SU-DHL-6 (cell line): ENCODE measurements around the gene CHKA.

Experiments
- H2AFZ ChIP-seq: fragments of 200-600 bp; sonication (generic); 2 replicates; pipeline ENCODE4 v1.6.1; 2014; ENCODE audit warnings: low read depth, mild to moderate bottlenecking, moderate library complexity, mixed read lengths, antibody characterized with exemption, low read length; ENCODE audit not compliant: severe bottlenecking
- H3F3A ChIP-seq: fragments of 200-600 bp; shearing (Covaris generic); 2 replicates; pipeline ENCODE4 v1.6.0; 2016; ENCODE audit warnings: antibody characterized with exemption, mild to moderate bottlenecking; ENCODE audit not compliant: insufficient read depth
- H3K27ac ChIP-seq: fragments of 200-600 bp; sonication (generic); 2 replicates; pipeline ENCODE4 v1.5.1; 2016; ENCODE audit warnings: low read depth, mild to moderate bottlenecking, low read length, moderate library complexity, mixed read lengths
- H3K27me3 ChIP-seq: fragments of 200-600 bp; sonication (generic), shearing (Covaris generic); 2 replicates; pipeline ENCODE4 v1.6.0; 2014; ENCODE audit warnings: mild to moderate bottlenecking, low read length
- H3K36me3 ChIP-seq: fragments of 200-600 bp; sonication (generic); 2 replicates; pipeline ENCODE4 v1.6.1; 2014; ENCODE audit warnings: mild to moderate bottlenecking, low read length, mixed read lengths
- H3K4me2 ChIP-seq: fragments of 300-600, 200-600 bp; shearing (Covaris generic), sonication (generic); 2 replicates; pipeline ENCODE4 v1.6.0; 2014; ENCODE audit warnings: low read length, low read depth, mild to moderate bottlenecking; ENCODE audit not compliant: poor library complexity, severe bottlenecking
- H3K4me3 ChIP-seq: fragments of 200-600 bp; sonication (generic); 2 replicates; pipeline ENCODE4 v1.5.1; 2014; ENCODE audit warnings: antibody characterized with exemption, low read length, mild to moderate bottlenecking, mixed read lengths; ENCODE audit not compliant: insufficient read depth, poor library complexity, severe bottlenecking
- H3K79me2 ChIP-seq: fragments of 200-600 bp; sonication (generic); 2 replicates; pipeline ENCODE4 v1.6.1; 2014; ENCODE audit warnings: mild to moderate bottlenecking, low read length, moderate library complexity; ENCODE audit not compliant: insufficient read depth
- H3K9ac ChIP-seq: fragments of 200-600 bp; sonication (generic); 2 replicates; pipeline ENCODE4 v1.7.0; 2014; ENCODE audit warnings: mild to moderate bottlenecking, low read length
- H3K9me2 ChIP-seq: fragments of 200-600 bp; sonication (generic); replicated peaks from 2 replicates; pipeline ENCODE4 v1.6.1; 2014; ENCODE audit warnings: low read length; ENCODE audit not compliant: insufficient read depth
- H3K9me3 ChIP-seq: fragments of 200-600 bp; sonication (generic); 2 replicates; pipeline ENCODE4 v1.6.1; 2014; ENCODE audit warnings: low read length, mixed read lengths; ENCODE audit not compliant: insufficient read depth
- H4K20me1 ChIP-seq: fragments of 200-600 bp; sonication (generic); 2 replicates; pipeline ENCODE4 v1.6.1; 2014; ENCODE audit warnings: low read depth, mild to moderate bottlenecking, antibody characterized with exemption, low read length, moderate library complexity, mixed read lengths
- EZH2phosphoT487 ChIP-seq: fragments of 200-600 bp; sonication (generic), shearing (Covaris generic); conservative IDR thresholded peaks from 2 replicates; pipeline ENCODE4 v1.6.1; 2018; ENCODE audit warnings: mild to moderate bottlenecking, antibody characterized with exemption, low read length, moderate library complexity, mixed read lengths
- TF ChIP-seq, protein P1 (sequence below): fragments of 200-600 bp; sonication (generic); IDR thresholded peaks from one replicate; pipeline ENCODE4 v1.5.1; 2017; ENCODE audit warnings: antibody characterized with exemption, mild to moderate bottlenecking, low read length, moderate library complexity; ENCODE audit not compliant: insufficient read depth, poor library complexity, severe bottlenecking

The CHKA gene

DNA sequence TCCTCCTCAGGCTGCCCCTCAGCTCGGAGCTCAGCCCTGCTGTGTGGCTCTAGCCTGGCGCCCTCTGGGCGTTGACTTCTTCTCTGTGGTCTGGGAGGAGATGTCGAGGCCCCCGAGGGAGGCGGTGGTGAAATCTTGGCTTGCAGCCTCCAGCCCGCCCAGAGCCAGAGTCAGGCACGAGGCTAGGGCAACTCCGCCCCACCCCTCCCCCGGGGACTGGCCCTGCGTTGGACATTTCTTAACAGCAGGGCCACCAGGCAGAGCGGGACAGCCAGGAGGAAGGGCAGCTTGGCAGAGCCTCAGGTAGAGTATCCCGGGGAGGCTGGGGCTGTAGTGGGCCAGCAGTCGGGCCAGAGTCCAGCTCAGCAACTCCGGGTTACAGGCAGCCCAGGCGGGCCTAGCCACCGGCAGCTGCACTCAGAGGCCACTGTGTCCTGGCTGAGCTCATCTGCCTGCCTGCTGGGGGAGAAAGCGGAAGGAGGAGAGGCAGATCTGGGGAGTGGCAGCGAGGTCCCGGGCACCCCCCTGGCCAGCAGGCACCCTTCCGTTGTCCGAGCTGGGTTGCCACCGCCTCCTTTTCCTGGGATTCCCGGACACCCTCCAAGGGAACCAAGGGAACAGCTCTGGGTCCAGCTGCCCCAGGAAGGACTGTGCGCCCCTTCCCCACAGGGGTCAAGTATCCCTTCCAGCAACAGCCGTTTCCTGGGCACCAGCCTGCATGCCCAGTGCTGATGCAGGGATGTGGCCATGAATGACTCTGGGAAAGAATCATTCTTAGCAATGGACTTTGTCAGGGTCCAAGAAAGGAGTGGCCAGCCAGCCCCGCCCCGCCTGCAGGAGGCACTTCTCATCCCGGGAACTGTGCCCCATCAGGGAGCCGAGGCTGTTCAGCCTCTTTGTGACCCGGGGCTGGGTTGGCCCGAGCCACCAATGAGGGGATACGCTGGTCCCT, 110.8 kb downstream of the CHKA start, which contains the start of gene ALDH3B1:
Gene ALDH3B1, plus strand, starts transcription at position 238 of the 952 bp plus-strand sequence. CDS start 4,971 bp downstream, outside the sequence.
- H3K9ac ChIP-seq: peak within 1 kb of the TSS; percentile 23
- H3K4me2 ChIP-seq: peak within 1 kb of the TSS; percentile 35
- H4K20me1 ChIP-seq: no peaks in the 10 kb centered on the region
- H3K9me3 ChIP-seq: no peaks in the 10 kb centered on the region
- no peaks in the 10 kb centered on the region for H3K36me3 ChIP-seq
- TF ChIP-seq EZH2phosphoT487: no peak
- TF ChIP-seq, protein P1, sequence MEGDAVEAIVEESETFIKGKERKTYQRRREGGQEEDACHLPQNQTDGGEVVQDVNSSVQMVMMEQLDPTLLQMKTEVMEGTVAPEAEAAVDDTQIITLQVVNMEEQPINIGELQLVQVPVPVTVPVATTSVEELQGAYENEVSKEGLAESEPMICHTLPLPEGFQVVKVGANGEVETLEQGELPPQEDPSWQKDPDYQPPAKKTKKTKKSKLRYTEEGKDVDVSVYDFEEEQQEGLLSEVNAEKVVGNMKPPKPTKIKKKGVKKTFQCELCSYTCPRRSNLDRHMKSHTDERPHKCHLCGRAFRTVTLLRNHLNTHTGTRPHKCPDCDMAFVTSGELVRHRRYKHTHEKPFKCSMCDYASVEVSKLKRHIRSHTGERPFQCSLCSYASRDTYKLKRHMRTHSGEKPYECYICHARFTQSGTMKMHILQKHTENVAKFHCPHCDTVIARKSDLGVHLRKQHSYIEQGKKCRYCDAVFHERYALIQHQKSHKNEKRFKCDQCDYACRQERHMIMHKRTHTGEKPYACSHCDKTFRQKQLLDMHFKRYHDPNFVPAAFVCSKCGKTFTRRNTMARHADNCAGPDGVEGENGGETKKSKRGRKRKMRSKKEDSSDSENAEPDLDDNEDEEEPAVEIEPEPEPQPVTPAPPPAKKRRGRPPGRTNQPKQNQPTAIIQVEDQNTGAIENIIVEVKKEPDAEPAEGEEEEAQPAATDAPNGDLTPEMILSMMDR: no peak
- no peaks in the 10 kb centered on the region for H3K9me2 ChIP-seq
- H3K27ac ChIP-seq: peak within 1 kb of the TSS; percentile 65
- peak within 1 kb of the TSS; percentile 70 for H2AFZ ChIP-seq
- H3K4me3 ChIP-seq: no peak within 1 kb of the TSS
- H3K79me2 ChIP-seq: no peaks in the 10 kb centered on the region
- H3F3A ChIP-seq: peaks cover 6% of the 10 kb centered on the region; the same call in 1 of the 2 replicates
- H3K27me3 ChIP-seq: no peaks in the 10 kb centered on the region

- Histone ChIP-seq H3K9me2 (no peaks in the 10 kb centered on the region), H4K20me1 (no peaks in the 10 kb centered on the region), H3K4me2 (peak overlapping the region; percentile 35), H3K9ac (peak overlapping the region; percentile 23), H2AFZ (peak overlapping the region; percentile 70), H3K4me3 (no peak overlapping the region), H3K79me2 (no peaks in the 10 kb centered on the region), H3K36me3 (no peaks in the 10 kb centered on the region), H3F3A (peaks cover 6% of the 10 kb centered on the region; the same call in 1 of the 2 replicates), H3K27ac (peak overlapping the region; percentile 65), H3K9me3 (no peaks in the 10 kb centered on the region), H3K27me3 (no peaks in the 10 kb centered on the region)
- TF ChIP-seq, protein P1: peak; percentile 43
- no peak for TF ChIP-seq EZH2phosphoT487
These were observed 111.6 kb downstream of the CHKA start for GRCh38 chr11:68009391-68010089.

GRCh38 chr11:68008381-68009337, 112.5 kb downstream of the CHKA start:
- no peaks in the 10 kb centered on the region for H3K27me3 ChIP-seq
- peak overlapping the region; percentile 70 for H2AFZ ChIP-seq
- H3K9me2 ChIP-seq: no peaks in the 10 kb centered on the region
- peaks cover 6% of the 10 kb centered on the region; the same call in 1 of the 2 replicates for H3F3A ChIP-seq
- no peaks in the 10 kb centered on the region for H3K79me2 ChIP-seq
- H3K36me3 ChIP-seq: no peaks in the 10 kb centered on the region
- TF ChIP-seq, protein P1: no peak
- no peak for TF ChIP-seq EZH2phosphoT487
- no peaks in the 10 kb centered on the region for H4K20me1 ChIP-seq
- H3K4me2 ChIP-seq: peak overlapping the region; percentile 35
- H3K9ac ChIP-seq: peak overlapping the region; percentile 23
- H3K9me3 ChIP-seq: no peaks in the 10 kb centered on the region
- H3K27ac ChIP-seq: peak overlapping the region; percentile 65
- H3K4me3 ChIP-seq: no peak overlapping the region
